ENCODE results near the gene FLAD1.

GRCh38 chr1:154944401-154945159 is 38.6 kb upstream of the FLAD1 start:
- TF ChIP-seq SP1 (IDR thresholded peaks at IDR 0.05), result no peak
- no peak for TF ChIP-seq FOXM1 (IDR thresholded peaks at IDR 0.05; ENCODE audit: borderline replicate concordance)
- TF ChIP-seq ZNF384 (IDR thresholded peaks at IDR 0.05), result no peak
- no peak for TF ChIP-seq HDGF (IDR thresholded peaks at IDR 0.05; ENCODE audit: borderline replicate concordance)
- no peak for TF ChIP-seq PKNOX1 (IDR thresholded peaks at IDR 0.05)
- TF ChIP-seq BHLHE40 (IDR thresholded peaks at IDR 0.05; ENCODE audit: borderline replicate concordance), result no peak
- TF ChIP-seq LEF1 (IDR thresholded peaks at IDR 0.05; ENCODE audit: borderline replicate concordance), result no peak
- TF ChIP-seq FOXA1 (IDR thresholded peaks at IDR 0.05), result no peak
- no peak for TF ChIP-seq ELF4 (IDR thresholded peaks at IDR 0.05)
- TF ChIP-seq ARNT (IDR thresholded peaks at IDR 0.05), result no peak
- no peak for TF ChIP-seq NFRKB (IDR thresholded peaks at IDR 0.05)

All from HEK293T (cell line).